GM21515 (cell line): ENCODE data around the gene NOSIP.
"Not testable (repeated sequence)": the region's sequence is repeated elsewhere in the genome, so short reads cannot be mapped to it uniquely, and the experiment has no call there.

Experiments
- ATAC-seq: cut with Tn5 transposase; IDR thresholded peaks from one replicate; pipeline ENCODE4 v1.9.1; 2021; ENCODE audit not compliant: unreplicated experiment

Gene NOSIP

DNA sequence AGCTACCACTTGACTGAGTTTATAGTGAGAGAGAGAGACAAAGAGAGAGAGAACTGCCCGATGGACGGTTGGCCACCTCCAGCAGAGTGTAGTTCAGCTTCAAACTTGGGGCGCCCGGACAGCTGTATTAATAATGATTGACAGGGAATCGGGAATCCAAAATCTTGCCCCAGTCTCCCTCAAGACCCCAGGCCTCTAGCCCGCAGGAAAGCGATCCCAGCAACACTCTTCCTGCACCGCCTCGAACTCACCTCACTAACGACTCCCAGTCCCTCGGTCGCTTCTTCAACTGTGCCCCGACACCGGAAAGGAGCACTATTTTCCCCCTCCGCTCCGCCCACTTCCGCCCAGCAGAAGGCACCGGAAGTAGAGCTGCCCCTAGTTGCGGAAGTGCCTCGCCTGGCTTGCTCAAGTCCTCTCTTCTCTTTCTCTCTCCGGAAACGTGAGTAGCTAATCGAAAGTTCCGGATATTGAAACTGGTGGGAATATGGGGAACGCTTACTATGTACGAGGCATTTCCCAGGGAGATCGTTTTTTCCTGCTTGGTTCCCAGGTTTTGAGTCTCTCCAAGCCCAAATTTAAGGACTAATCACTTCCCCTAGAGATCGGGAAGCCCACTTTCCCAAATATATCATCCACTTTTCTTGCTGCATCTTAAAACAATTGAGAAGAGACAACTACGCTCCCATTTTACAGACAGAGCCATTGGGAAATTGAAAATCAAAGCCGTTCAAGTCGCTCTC lies at the start of gene NOSIP:
NOSIP (minus strand) TSS at position 293 of the 743 bp plus-strand sequence. CDS start 19,865 bp downstream, outside the sequence.
- ATAC-seq, result peak; percentile 80

DNA sequence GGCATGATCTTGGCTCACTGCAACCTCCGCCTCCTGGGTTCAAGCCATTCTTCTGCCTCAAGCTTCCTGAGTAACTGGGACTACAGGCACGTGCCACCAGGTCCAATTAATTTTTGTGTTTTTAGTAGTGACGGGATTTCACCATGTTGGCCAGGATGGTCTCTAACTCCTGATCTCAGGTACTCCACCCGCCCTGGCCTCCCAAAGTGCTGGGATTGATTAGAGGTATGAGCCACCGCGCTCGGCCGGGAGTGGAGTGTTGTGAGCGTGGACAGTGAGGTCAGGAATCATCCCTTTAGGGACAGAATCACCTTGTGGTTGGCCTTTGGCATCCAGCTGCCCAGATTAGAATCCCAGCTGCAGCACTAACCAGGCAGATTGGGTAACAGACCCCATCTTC lies 49.3 kb upstream of the NOSIP start:
- ATAC-seq, result no peak

DNA sequence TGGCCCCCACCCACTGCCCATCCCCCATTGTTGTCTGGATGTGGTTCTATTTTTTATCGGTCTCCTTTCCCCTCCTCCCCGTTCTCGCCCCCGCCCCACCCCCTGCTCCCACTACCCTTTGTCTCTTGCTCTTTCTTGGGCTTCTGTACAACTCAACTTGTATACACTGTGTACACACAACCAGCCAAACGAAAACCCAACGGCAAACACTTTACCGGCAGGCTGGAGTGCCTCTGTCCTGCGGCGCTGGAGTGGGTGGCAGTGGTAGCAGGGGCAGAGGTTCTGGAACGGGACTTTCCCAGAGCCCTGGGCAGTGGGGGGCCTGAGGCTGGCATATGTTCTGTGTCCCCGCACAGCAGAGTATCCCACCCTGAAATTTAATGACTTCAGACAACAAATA lies 45.9 kb upstream of the NOSIP start:
- no peak for ATAC-seq

DNA sequence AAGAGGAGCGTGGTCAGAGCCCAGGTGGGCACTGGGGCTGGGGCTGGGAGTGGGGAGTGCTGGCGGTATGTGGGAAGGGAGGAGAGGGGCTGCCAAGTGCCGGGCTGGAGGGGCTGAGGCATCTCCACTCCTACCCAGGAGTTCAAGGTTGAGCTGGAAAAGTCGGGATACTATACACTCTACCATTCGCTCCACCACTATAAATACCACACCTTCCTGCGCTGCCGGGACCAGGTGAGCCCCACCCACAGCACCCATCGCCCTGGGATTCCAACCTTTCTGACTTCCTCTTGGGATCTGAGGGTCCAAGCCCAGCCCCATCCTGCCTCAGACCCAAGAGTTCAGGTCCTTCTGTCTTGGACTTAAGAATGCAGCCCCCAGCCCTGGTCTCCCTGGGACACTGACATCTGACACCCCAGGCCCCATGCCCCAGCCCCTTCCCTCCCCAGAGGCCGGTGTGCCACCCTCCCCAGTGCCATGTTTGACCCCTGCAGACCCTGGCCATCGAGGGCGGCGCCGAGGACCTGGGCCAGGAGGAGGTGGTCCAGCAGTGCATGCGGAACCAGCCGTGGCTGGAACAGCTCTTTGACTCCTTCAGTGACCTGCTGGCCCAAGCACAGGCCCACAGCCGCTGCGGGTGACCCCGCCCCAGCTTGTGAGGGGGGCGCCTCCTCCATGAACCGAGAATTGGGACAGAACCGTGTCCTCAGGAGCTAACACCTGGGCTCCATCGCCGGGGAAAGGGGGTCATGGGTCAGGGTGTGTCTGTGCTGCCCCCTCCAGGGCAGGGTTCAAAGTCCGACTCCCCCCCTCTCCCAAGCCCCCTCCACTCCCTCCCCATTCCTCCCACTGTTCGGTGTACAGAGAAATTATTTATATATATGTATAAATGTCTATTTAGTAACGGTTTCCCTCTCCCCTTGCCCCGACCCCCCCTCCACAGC lies 44.9 kb upstream of the NOSIP start:
- no peak for ATAC-seq

GRCh38 chr19:49617860-49618259 lies 37.5 kb upstream of the NOSIP start:
- not testable (repeated sequence) for ATAC-seq

- no peak for ATAC-seq
Measured at GRCh38 chr19:49616945-49617344, 36.6 kb upstream of the NOSIP start.

DNA sequence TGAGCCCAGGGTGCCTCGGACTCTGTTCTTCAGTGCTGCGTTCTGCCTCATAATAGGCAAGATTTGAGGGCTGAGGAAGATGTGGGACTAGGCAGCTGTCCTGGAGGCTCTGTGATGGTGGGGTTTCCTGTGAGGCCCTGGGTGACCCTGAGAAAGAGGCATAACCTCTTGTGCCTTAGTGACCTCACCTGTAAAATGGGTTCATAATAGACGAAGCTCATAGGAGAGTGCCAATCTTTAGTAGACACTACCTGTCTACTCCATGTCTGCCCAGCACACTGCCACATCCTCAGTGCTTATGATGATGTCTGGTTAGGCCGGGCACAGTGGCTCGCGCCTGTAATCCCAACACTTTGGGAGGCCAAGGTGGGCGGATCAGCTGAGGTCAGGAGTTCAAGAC lies 36.2 kb upstream of the NOSIP start:
- no peak for ATAC-seq

DNA sequence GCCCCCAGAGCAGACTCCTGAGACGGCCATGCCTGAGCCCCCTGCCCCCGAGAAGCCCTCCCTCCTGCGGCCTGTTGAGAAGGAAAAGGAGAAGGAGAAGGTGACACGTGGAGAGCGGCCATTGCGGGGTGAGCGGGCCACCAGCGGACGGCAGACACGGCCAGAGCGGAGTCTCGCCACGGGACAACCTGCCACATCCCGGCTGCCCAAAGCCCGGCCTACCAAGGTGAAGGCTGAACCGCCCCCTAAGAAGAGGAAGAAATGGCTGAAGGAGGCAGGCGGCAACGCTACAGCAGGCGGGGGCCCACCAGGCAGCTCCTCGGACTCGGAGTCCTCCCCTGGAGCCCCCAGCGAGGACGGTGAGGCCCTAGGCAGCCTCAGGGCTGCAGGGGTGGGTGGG lies 35.5 kb upstream of the NOSIP start:
- no peak for ATAC-seq

DNA sequence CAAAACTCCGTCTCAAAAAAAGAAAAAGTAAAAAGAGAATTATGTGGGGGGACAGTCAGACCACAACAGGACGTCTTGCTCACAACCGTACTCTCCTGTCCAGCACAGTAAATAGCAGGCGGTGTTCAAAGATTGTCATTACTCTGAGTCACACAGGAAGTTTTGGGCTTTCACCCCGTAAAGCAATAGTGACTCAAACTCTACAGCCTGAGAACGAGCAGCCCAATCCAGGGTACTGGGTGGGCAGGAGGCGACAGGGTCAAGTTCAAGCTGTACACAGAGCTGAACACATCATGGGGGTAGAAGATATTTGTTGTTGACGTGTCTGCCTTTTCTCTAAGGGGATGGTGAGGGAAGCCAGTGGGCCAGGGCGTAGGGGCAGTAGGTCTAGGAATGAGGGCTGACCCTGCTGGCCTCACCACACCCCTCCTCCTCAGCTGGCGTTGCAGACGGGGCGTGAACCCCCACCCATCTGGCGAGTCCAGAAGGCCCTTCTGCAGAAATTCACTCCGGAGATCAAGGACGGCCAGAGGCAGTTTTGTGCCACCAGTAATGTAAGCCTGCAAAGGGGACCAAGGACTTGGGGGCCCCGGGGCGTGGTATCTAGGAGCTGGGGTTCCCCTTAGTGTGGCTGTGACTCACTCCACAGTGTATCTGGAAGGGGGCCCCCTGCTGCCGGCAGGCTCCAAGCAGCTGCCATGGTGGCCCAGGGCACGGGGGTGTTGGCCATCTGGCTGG lies 33.9 kb upstream of the NOSIP start:
- no peak for ATAC-seq

DNA sequence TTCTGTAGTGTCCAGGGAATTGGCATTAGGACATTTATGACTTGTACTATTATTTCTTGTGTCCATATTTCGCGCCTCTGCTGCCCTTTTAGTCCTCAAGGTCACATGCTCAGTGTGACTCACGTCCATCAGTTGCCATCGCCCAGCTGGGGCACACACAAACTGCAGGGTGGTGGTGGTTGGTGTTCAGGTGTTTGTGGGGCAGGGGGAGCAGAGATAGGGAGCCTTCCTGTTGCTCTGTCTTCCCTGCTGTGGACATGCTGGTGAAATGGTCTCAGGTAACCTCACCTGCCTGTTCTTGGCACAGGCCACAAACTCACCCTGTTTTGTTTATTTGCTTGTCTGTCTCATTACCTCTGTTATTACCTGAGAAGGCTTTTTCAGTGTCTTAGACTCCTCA lies 33.0 kb upstream of the NOSIP start:
- ATAC-seq, result no peak

GRCh38 chr19:49609499-49610092 lies 29.2 kb upstream of the NOSIP start:
- ATAC-seq, result no peak

DNA sequence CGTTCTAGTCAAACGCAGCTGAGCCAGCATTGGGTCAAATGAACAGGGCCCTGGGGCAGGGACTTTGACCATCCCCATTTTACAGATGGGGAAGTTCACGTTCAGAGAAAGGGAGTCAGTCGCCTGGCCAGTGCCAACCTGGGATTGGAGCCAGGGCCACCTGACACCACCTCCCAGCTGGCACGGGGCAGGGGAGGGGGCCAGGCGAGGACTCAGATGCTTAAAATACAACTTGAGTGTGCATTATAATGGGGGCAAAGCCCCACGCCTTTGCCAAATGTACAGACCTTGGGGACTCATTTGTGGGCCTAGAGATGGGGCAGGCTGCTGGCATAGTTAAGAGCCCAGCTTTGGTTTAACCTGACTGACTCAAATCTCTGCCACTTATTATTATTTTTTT lies 25.2 kb upstream of the NOSIP start:
- ATAC-seq, result no peak

GRCh38 chr19:49602806-49603205 lies 22.4 kb upstream of the NOSIP start:
- ATAC-seq, result no peak

DNA sequence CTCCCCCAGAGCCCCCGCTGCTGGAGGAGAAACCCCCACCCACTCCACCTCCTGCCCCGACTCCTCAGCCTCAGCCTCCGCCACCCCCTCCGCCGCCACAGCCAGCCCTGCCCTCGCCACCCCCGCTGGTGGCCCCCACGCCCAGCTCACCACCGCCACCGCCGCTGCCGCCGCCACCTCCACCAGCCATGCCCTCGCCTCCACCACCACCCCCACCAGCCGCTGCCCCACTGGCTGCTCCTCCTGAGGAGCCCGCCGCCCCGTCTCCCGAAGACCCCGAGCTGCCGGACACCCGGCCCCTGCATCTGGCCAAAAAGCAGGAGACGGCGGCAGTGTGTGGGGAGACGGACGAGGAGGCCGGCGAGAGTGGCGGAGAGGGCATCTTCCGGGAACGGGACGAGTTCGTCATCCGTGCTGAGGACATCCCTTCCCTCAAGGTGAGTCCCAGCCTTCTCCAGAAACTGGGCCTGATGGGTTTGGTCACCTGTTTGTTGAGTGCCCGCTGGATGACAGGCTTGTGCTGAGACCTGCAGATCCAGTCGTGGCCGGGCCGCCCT lies 21.2 kb upstream of the NOSIP start:
- ATAC-seq, result no peak

DNA sequence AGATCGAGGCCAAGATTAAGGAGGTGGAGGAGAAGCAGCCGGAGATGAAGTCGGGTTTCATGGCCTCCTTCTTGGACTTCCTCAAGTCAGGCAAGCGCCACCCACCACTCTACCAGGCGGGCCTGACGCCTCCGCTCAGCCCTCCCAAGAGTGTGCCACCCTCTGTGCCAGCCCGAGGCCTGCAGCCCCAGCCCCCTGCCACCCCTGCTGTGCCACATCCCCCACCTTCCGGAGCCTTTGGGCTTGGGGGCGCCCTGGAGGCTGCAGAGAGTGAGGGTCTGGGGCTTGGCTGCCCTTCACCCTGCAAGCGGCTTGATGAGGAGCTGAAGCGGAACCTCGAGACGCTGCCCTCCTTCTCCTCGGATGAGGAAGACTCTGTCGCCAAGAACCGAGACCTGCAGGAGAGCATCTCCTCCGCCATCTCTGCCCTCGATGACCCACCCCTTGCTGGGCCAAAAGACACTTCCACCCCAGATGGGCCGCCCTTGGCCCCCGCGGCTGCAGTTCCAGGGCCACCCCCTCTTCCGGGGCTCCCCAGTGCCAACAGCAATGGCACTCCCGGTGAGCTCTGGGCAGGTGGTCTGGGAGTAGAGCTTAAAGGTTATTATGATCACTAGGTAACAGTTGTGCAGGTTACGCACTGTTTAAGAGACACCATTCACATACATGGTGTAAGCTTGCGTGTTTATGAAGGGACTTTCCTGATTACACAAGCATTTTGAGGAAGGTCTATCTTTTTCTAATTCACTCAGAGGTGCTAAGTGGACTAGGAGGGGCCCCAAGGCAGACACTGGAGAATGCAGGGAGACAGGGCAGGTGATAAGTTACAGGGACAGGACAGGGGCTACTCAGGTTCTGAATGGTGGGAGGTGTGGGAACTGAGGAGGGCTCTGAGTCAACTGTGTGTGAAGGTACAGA lies 19.3 kb upstream of the NOSIP start:
- ATAC-seq, result no peak

DNA sequence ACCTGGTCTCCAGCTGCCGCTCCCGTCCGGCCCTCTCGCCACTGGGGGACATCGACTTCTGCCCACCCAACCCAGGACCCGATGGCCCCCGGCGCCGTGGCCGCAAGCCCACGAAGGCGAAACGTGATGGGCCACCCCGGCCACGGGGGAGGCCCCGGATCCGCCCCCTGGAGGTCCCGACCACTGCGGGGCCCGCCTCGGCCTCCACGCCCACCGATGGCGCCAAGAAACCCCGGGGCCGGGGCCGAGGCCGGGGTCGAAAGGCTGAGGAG lies 17.3 kb upstream of the NOSIP start:
- no peak for ATAC-seq

DNA sequence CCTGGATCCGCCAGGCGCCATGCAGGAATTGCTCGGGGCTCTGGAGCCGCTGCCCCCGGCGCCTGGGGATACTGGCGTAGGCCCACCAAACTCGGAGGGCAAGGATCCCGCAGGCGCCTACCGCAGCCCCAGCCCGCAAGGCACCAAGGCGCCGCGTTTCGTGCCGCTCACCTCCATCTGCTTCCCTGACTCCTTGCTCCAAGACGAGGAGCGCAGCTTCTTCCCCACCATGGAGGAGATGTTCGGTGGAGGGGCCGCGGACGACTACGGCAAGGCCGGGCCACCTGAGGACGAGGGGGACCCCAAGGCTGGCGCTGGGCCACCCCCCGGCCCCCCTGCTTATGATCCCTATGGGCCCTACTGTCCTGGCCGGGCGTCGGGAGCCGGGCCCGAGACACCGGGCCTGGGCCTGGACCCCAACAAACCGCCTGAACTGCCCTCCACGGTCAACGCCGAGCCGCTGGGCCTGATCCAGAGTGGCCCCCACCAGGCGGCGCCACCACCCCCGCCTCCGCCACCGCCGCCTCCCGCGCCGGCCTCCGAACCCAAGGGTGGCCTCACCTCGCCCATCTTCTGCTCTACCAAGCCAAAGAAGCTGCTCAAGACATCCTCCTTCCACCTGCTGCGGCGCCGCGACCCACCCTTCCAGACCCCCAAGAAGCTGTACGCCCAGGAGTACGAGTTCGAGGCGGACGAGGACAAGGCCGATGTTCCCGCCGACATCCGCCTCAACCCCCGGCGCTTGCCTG lies 16.8 kb upstream of the NOSIP start:
- no peak for ATAC-seq

DNA sequence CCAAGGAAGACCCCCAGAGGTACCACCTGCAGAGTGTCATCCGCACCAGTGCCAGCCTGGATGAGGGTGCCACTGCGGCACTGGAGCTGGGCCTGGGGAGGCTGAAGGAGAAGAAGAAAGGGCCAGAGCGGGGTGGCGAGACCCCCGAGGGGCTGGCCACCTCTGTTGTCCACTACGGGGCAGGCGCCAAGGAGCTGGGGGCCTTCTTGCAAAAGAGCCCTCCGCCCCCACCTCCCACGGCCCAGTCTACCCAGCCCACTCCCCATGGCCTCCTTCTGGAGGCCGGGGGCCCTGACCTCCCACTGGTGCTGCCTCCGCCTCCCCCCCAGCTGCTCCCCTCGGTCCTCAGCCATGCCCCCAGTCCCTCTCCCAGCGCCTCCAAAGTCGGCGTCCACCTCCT lies 16.1 kb upstream of the NOSIP start:
- ATAC-seq, result no peak

DNA sequence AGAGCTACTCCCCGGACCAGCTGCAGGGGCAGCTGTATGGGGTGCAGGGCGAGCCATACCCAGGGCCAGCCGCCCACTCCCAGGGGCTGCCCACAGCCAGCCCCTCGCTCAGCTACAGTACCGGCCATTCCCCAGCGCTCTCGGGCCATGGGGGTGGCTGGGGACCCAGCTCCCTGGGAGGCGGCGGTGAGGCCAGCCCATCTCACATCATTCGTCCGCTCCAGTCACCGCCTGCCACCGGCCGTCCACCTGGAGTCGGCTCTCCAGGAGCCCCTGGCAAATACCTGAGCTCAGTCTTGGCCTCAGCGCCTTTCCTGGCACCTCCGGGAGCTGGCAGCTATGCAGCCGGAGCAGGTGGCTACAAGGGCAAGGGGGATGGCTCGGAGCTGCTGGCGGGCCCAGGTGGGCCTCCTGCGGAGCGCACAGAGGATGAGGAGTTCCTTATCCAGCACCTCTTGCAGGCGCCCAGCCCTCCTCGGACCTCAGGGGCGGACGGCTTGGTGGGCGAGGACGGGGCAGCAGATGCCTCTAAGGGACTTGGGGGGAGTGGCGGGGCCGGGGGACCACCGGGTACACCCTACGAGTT lies 15.6 kb upstream of the NOSIP start:
- ATAC-seq, result no peak
